ENCODE data around the gene SLC22A2.

DNA sequence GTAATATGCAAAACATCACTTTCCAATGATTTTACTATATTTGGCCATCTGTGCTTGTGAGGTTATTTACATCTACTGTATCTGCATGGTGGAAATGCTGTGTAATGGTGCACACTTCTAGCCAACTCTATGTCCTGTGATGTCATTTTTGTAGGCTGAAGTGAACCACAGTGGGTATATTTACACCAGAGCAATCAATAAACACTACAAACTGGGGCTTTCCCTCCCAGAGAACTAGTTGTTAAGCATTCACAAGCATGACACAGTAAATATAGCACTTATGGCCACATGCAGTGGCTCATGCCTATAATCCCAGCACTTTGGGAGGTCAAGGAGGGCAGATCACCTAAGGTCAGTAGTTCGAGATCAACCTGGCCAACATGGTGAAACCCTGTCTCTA is 4.9 kb downstream of the SLC22A2 start:
- TF ChIP-seq EZH2 (IDR thresholded peaks at IDR 0.05), result no peak
- TF ChIP-seq, protein P1, sequence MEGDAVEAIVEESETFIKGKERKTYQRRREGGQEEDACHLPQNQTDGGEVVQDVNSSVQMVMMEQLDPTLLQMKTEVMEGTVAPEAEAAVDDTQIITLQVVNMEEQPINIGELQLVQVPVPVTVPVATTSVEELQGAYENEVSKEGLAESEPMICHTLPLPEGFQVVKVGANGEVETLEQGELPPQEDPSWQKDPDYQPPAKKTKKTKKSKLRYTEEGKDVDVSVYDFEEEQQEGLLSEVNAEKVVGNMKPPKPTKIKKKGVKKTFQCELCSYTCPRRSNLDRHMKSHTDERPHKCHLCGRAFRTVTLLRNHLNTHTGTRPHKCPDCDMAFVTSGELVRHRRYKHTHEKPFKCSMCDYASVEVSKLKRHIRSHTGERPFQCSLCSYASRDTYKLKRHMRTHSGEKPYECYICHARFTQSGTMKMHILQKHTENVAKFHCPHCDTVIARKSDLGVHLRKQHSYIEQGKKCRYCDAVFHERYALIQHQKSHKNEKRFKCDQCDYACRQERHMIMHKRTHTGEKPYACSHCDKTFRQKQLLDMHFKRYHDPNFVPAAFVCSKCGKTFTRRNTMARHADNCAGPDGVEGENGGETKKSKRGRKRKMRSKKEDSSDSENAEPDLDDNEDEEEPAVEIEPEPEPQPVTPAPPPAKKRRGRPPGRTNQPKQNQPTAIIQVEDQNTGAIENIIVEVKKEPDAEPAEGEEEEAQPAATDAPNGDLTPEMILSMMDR (IDR thresholded peaks at IDR 0.05), result no peak
- no peak for TF ChIP-seq EZH2phosphoT487 (IDR thresholded peaks at IDR 0.05)
